ENCODE measurements around the gene PRR27. TPM values are rescaled to one million over a fixed set of nuclear protein-coding genes. Genes with fewer than 3 reads are reported as not detected.
A peak's percentile ranks its signal among the peaks of the same experiment; 100 is the strongest.

Gene PRR27
- total RNA-seq, 1 donor = not detected

DNA sequence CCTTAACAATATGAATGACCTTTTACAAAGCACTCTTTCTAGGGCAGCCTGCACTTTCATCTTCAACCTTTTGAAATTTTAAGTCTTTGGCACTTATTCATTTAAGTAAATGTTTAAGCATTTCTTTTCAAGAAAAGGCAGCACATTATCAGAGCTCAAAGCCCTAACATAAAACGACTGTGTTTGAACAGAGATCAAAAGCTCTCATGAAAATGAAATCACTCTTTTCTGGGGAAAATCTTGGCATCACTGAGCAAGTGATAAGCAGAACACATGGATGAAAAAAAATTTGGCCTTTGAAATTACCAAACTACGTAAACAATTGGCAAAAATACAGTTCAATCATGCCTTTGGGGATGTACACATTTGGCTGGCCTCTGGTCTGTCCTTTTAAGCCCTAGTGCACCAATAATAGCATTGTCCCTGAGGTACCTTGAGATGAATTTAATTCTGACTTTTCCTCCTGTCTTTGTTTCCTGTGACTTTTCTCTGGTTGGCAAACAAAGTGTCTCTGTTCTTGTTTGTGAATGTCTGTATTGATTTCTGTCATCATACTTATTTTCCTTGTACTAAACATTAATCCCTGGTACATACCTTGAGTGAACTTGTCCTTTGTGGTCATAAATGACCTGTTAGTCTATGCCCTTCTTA is 28.6 kb downstream of the PRR27 start:
- TF ChIP-seq, protein P1, sequence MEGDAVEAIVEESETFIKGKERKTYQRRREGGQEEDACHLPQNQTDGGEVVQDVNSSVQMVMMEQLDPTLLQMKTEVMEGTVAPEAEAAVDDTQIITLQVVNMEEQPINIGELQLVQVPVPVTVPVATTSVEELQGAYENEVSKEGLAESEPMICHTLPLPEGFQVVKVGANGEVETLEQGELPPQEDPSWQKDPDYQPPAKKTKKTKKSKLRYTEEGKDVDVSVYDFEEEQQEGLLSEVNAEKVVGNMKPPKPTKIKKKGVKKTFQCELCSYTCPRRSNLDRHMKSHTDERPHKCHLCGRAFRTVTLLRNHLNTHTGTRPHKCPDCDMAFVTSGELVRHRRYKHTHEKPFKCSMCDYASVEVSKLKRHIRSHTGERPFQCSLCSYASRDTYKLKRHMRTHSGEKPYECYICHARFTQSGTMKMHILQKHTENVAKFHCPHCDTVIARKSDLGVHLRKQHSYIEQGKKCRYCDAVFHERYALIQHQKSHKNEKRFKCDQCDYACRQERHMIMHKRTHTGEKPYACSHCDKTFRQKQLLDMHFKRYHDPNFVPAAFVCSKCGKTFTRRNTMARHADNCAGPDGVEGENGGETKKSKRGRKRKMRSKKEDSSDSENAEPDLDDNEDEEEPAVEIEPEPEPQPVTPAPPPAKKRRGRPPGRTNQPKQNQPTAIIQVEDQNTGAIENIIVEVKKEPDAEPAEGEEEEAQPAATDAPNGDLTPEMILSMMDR (IDR thresholded peaks at IDR 0.05; ENCODE audit: insufficient read depth, low read length) = no peak
- no peak overlapping the region for H3K4me3 ChIP-seq (ENCODE audit: low read depth, low read length)
- DNase-seq (ENCODE audit: low read depth) = peak; percentile 4

DNA sequence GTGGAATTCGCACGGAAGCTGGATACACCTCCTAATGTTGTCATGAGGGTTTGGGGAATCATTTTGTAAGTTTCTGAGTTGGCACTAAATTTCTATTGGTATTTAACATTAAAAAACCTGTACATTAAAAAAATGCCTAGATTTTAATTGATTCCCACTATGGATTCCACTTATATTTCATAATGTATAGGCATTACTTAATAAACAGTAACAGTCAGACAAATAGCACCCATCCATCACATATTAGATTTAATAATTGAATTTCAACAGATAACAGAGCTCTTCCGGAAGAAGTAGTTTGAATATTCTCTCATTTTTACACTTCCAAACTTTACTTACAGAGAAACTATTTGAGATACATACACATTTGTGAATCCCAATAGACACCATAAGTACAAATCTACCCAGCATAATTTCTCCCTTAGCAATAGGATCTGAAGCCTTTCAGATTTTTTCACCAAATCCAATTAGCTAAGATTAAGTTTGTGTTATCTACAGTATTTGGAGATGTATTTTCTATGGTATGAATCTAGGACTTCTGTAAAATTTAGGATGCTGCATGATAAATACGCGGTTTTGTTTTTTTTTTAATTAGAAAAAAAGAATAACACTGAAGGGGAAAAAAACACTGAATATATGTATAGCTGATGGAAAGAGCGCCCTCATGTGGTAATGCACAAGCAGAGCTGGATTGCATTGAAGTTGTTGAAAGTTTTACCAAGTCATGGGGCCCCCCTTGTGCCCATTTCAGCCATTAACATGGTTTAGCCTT is 29.3 kb downstream of the PRR27 start:
- TF ChIP-seq, protein P1 (IDR thresholded peaks at IDR 0.05; ENCODE audit: insufficient read depth, low read length) = peak; percentile 70
- DNase-seq (ENCODE audit: low read depth) = peak; percentile 66
- H3K4me3 ChIP-seq (ENCODE audit: low read depth, low read length) = no peak overlapping the region

DNA sequence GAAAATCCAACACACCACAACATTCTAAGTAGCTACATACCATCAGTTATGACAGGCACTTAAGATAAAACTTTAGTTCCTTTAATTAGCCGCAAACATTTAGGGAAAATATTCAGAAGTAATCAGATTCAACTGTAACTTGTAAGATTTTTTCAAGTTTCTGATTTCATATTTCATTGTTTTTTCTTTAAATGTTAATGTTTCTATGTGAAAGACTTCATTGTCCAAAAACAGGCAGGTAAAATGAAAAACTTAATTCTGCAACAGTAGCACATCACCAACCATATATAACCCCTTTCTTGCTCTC is 29.9 kb downstream of the PRR27 start:
- TF ChIP-seq, protein P1 (IDR thresholded peaks at IDR 0.05; ENCODE audit: insufficient read depth, low read length) = no peak
- no peak overlapping the region for H3K4me3 ChIP-seq (ENCODE audit: low read depth, low read length)
- DNase-seq (ENCODE audit: low read depth) = no peak

DNA sequence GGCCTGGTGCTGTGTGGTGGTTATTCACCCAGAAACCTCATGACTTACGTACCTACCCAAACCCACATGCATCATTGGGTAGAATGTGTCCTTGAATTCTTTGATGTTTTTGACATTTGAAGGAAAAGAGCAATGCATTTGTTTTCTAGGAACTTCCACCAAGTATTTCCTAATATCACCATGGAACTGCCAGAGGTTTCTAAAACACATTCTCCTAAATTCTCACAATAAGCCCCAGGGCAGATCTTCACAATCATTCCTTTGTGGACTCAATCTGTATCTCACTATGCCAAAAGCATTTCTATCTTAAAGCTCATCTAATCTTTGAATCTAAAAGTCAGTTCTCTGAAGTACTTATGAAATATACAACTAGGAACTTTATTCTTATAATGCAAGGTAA is 33.2 kb downstream of the PRR27 start:
- H3K4me3 ChIP-seq (ENCODE audit: low read depth, low read length) = no peak overlapping the region
- TF ChIP-seq, protein P1 (IDR thresholded peaks at IDR 0.05; ENCODE audit: insufficient read depth, low read length) = no peak
- no peak for DNase-seq (ENCODE audit: low read depth)

DNA sequence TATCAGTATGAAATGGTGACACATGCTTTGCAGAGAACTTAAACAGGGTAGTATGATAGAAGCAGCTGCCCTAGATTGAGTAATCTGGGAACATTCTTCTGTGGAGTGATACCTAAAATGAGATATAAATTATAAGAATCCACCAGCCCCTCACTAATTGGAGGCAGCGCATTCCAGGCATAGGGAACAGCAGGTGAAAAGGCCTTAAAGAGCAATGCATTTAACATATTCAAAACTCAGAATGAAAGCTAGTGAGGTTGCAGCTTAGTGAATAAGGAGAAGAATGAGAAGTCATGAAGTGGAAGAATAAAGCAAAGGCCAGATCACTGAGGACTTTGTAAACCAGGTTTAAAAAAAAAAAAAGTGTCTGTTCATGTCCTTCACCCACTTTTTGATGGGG is 36.5 kb downstream of the PRR27 start:
- no peak overlapping the region for H3K4me3 ChIP-seq (ENCODE audit: low read depth, low read length)
- TF ChIP-seq, protein P1 (IDR thresholded peaks at IDR 0.05; ENCODE audit: insufficient read depth, low read length) = no peak
- no peak for DNase-seq (ENCODE audit: low read depth)

DNA sequence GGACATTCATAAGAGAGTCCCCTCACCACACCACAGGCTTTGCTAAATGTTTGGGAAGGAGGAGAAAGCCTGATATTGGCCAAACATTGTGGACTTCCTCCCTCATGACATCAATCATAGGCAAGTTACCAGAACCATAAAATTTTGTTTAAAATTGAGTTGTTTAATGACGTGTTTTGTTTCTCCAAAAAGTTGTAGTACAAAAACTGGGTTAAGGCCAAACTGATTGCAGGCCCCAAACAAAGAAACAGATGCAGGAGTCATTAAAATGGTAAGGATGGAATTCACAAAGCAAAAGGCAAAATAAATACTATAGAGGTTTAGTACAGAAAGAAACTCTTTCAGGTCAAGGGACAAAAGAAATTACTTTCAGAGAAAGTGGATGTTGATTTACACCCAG is 37.6 kb downstream of the PRR27 start:
- no peak for DNase-seq (ENCODE audit: low read depth)
- H3K4me3 ChIP-seq (ENCODE audit: low read depth, low read length) = no peak overlapping the region
- TF ChIP-seq, protein P1 (IDR thresholded peaks at IDR 0.05; ENCODE audit: insufficient read depth, low read length) = no peak
